ENCODE results near the gene CROCC2.
A peak's percentile ranks its signal among the peaks of the same experiment; 100 is the strongest.

CROCC2 gene

GRCh38 chr2:240906911-240907590 lies 915 bp downstream of the CROCC2 start:
- no peaks in the 10 kb centered on the region for H3K4me1 Mint-ChIP-seq
- H3K27ac Mint-ChIP-seq = no peak overlapping the region
- ATAC-seq (no peak), DNase-seq (no peak)
- no peaks in the 10 kb centered on the region for H3K9me3 Mint-ChIP-seq
- H3K27me3 Mint-ChIP-seq = peaks cover 24% of the 10 kb centered on the region
- H3K4me3 Mint-ChIP-seq = no peak overlapping the region

- no peak overlapping the region for H3K27ac Mint-ChIP-seq
- ATAC-seq (no peak), DNase-seq (no peak)
- no peak overlapping the region for H3K4me3 Mint-ChIP-seq
- H3K4me1 Mint-ChIP-seq = no peaks in the 10 kb centered on the region
- H3K27me3 Mint-ChIP-seq = peaks cover 40% of the 10 kb centered on the region
- H3K9me3 Mint-ChIP-seq = no peaks in the 10 kb centered on the region
Observed at GRCh38 chr2:240909216-240909974, 3.3 kb downstream of the CROCC2 start.

GRCh38 chr2:240911641-240912265 lies 5.6 kb downstream of the CROCC2 start:
- ATAC-seq (no peak), DNase-seq (no peak)
- peaks cover 5% of the 10 kb centered on the region for H3K4me1 Mint-ChIP-seq
- H3K27me3 Mint-ChIP-seq = peaks cover 58% of the 10 kb centered on the region
- no peaks in the 10 kb centered on the region for H3K9me3 Mint-ChIP-seq
- H3K27ac Mint-ChIP-seq = peak overlapping the region in 1 of 2 donors; percentile 71
- no peak overlapping the region for H3K4me3 Mint-ChIP-seq

- H3K27ac Mint-ChIP-seq = no peak overlapping the region
- H3K9me3 Mint-ChIP-seq = no peaks in the 10 kb centered on the region
- H3K4me3 Mint-ChIP-seq = no peak overlapping the region
- no peak for DNase-seq
- ATAC-seq = no peak
- peaks cover 5% of the 10 kb centered on the region for H3K4me1 Mint-ChIP-seq
- H3K27me3 Mint-ChIP-seq = peaks cover 61% of the 10 kb centered on the region
Observed at GRCh38 chr2:240912878-240913809, 7.0 kb downstream of the CROCC2 start.

- Mint-ChIP-seq H3K27me3 (peaks cover 61% of the 10 kb centered on the region), H3K9me3 (no peaks in the 10 kb centered on the region), H3K4me3 (no peak overlapping the region), H3K4me1 (peaks cover 5% of the 10 kb centered on the region), H3K27ac (no peak overlapping the region)
- DNase-seq = peak; percentile 66 to 67
- peak; percentile 63 for ATAC-seq
Observed at GRCh38 chr2:240913810-240914644, 7.9 kb downstream of the CROCC2 start.

GRCh38 chr2:240914645-240915525 lies 8.7 kb downstream of the CROCC2 start:
- peaks cover 61% of the 10 kb centered on the region for H3K27me3 Mint-ChIP-seq
- H3K4me1 Mint-ChIP-seq = peaks cover 5% of the 10 kb centered on the region
- no peak for ATAC-seq
- no peak overlapping the region for H3K27ac Mint-ChIP-seq
- no peak overlapping the region for H3K4me3 Mint-ChIP-seq
- no peak for DNase-seq
- no peaks in the 10 kb centered on the region for H3K9me3 Mint-ChIP-seq

- Mint-ChIP-seq H3K27ac (no peak overlapping the region), H3K4me3 (no peak overlapping the region), H3K9me3 (no peaks in the 10 kb centered on the region), H3K4me1 (peaks cover 5% of the 10 kb centered on the region), H3K27me3 (peaks cover 61% of the 10 kb centered on the region)
- no peak for DNase-seq
- ATAC-seq = peak; percentile 21
Observed at GRCh38 chr2:240915526-240916341, 9.6 kb downstream of the CROCC2 start.

GRCh38 chr2:240916571-240917008 lies 10.5 kb downstream of the CROCC2 start:
- ATAC-seq (no peak), DNase-seq (no peak)
- Mint-ChIP-seq H3K4me3 (no peak overlapping the region), H3K27me3 (peaks cover 58% of the 10 kb centered on the region), H3K27ac (no peak overlapping the region), H3K9me3 (no peaks in the 10 kb centered on the region), H3K4me1 (peaks cover 5% of the 10 kb centered on the region)

GRCh38 chr2:240917009-240917683 lies 11.0 kb downstream of the CROCC2 start:
- Mint-ChIP-seq H3K4me3 (no peak overlapping the region), H3K27ac (no peak overlapping the region), H3K27me3 (peaks cover 52% of the 10 kb centered on the region), H3K4me1 (peaks cover 5% of the 10 kb centered on the region), H3K9me3 (no peaks in the 10 kb centered on the region)
- DNase-seq (no peak), ATAC-seq (no peak)

GRCh38 chr2:240917684-240918257 lies 11.6 kb downstream of the CROCC2 start:
- Mint-ChIP-seq H3K27me3 (peaks cover 46% of the 10 kb centered on the region), H3K4me1 (peaks cover 5% of the 10 kb centered on the region), H3K27ac (no peak overlapping the region), H3K9me3 (no peaks in the 10 kb centered on the region), H3K4me3 (no peak overlapping the region)
- DNase-seq = no peak
- no peak for ATAC-seq

GRCh38 chr2:240918258-240919091 lies 12.3 kb downstream of the CROCC2 start:
- no peaks in the 10 kb centered on the region for H3K9me3 Mint-ChIP-seq
- peaks cover 5% of the 10 kb centered on the region for H3K4me1 Mint-ChIP-seq
- DNase-seq = no peak
- ATAC-seq = no peak
- peaks cover 39% of the 10 kb centered on the region for H3K27me3 Mint-ChIP-seq
- peak overlapping the region in 1 of 2 donors; percentile 34 for H3K27ac Mint-ChIP-seq
- no peak overlapping the region for H3K4me3 Mint-ChIP-seq
